Stimulated activated CD8-positive, alpha-beta memory T cell treated with anti-CD3 and anti-CD28 coated beads, Interleukin-4, amount 100 ng/mL, for 48 hours (primary cell): ENCODE measurements around the gene AP4B1.
A peak's percentile ranks its signal among the peaks of the same experiment; 100 is the strongest.
"Not testable (repeated sequence)": the region's sequence is repeated elsewhere in the genome, so short reads cannot be mapped to it uniquely, and the experiment has no call there.

Experiments used
- DNase-seq: peaks from one replicate; pipeline ENCODE4 v3.0.0-alpha.2; 2020

AP4B1 gene

GRCh38 chr1:113904674-113905434 lies at the start of gene AP4B1, which contains the start of gene DCLRE1B:
Gene AP4B1, minus strand, starts transcription at chr1:113904799. Its CDS starts 82 bp downstream, at chr1:113904717.
Gene DCLRE1B, plus strand, starts transcription at chr1:113905326. Its CDS starts 261 bp downstream, at chr1:113905587.
- peak; percentile 98 for DNase-seq

- DNase-seq: no peak
Measured at GRCh38 chr1:113951719-113952118, 47.1 kb upstream of the AP4B1 start.

GRCh38 chr1:113950908-113951307 lies 46.3 kb upstream of the AP4B1 start:
- no peak for DNase-seq

GRCh38 chr1:113949007-113949406 lies 44.4 kb upstream of the AP4B1 start:
- no peak for DNase-seq

- not testable (repeated sequence) for DNase-seq
Measured at GRCh38 chr1:113948151-113948550, 43.6 kb upstream of the AP4B1 start.

- DNase-seq: no peak
Measured at GRCh38 chr1:113947388-113948107, 42.9 kb upstream of the AP4B1 start.

- no peak for DNase-seq
Measured at GRCh38 chr1:113946678-113947387, 42.2 kb upstream of the AP4B1 start.

GRCh38 chr1:113946112-113946511 lies 41.5 kb upstream of the AP4B1 start:
- no peak for DNase-seq

GRCh38 chr1:113945329-113945728 lies 40.7 kb upstream of the AP4B1 start:
- no peak for DNase-seq

GRCh38 chr1:113943028-113943811 lies 38.6 kb upstream of the AP4B1 start:
- DNase-seq: no peak

GRCh38 chr1:113942527-113942926 lies 37.9 kb upstream of the AP4B1 start:
- no peak for DNase-seq

- no peak for DNase-seq
Measured at GRCh38 chr1:113941245-113941559, 36.6 kb upstream of the AP4B1 start.

GRCh38 chr1:113940365-113941244 lies 36.0 kb upstream of the AP4B1 start:
- peak; percentile 71 for DNase-seq

- DNase-seq: no peak
Measured at GRCh38 chr1:113938192-113938591, 33.6 kb upstream of the AP4B1 start.

GRCh38 chr1:113937146-113937545 lies 32.5 kb upstream of the AP4B1 start:
- DNase-seq: no peak

- DNase-seq: no peak
Measured at GRCh38 chr1:113935970-113936369, 31.4 kb upstream of the AP4B1 start.

GRCh38 chr1:113935176-113935575 lies 30.6 kb upstream of the AP4B1 start:
- DNase-seq: no peak

GRCh38 chr1:113934511-113935055 lies 30.0 kb upstream of the AP4B1 start:
- no peak for DNase-seq

GRCh38 chr1:113934006-113934405 lies 29.4 kb upstream of the AP4B1 start:
- no peak for DNase-seq

- DNase-seq: no peak
Measured at GRCh38 chr1:113931451-113931851, 26.9 kb upstream of the AP4B1 start.

- peak; percentile 79 for DNase-seq
Measured at GRCh38 chr1:113930499-113931161, 26.0 kb upstream of the AP4B1 start.
